Endothelial cell of hepatic sinusoid (primary cell): ENCODE results near the gene PARP1.
"Not testable (repeated sequence)": the region's sequence is repeated elsewhere in the genome, so short reads cannot be mapped to it uniquely, and the experiment has no call there.

Experiments
- in situ Hi-C: cut with HindIII; loops from 2 replicates; pipeline ENCODE4 v1.10.0; 2017; ENCODE audit warnings: low sequenced_read_pairs

Gene PARP1

DNA sequence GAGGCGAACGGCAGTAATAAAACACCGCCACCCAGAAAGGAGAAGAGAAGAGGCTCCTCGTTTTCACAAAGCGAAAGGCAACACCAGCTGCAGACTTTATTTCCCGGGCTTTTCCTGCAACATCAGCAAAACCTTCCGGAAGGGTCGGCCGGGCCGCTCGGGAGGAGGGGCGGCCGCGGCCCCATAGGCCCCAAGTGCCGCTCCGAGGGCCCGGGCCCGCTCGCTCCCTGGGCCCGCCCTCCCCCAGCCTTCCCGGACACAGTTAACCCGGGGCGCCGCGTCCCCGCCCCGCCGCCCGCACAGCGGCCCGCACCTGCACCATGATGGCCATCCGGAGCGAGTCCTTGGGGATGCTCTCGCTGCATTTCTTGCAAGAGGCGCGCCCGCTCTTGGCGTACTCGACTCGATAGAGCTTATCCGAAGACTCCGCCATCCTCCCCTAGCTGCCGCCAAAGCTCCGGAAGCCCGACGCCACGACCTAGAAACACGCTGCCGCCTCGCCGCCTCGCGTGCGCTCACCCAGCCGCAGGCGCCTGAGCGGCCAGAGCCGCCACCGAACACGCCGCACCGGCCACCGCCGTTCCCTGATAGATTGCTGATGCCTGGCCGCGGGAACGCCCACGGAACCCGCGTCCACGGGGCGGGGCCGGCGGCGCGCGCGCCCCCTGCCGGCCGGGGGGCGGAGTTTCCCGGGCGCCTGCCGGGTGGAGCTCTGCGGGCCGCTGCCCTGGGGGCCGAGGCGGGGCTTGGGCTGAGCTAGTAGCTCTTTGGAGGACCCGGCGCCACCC, at the start of gene PARP1:
Gene PARP1 (minus strand): TSS at position 597 of the 788 bp plus-strand sequence. CDS start 164 bp downstream, at position 433.
- in situ Hi-C loops, result no loop called here

- in situ Hi-C loops, result no loop called here
Measured at GRCh38 chr1:226457307-226457712, 49.4 kb upstream of the PARP1 start.

GRCh38 chr1:226455843-226456242, 48.0 kb upstream of the PARP1 start:
- in situ Hi-C loops, result no loop called here

DNA sequence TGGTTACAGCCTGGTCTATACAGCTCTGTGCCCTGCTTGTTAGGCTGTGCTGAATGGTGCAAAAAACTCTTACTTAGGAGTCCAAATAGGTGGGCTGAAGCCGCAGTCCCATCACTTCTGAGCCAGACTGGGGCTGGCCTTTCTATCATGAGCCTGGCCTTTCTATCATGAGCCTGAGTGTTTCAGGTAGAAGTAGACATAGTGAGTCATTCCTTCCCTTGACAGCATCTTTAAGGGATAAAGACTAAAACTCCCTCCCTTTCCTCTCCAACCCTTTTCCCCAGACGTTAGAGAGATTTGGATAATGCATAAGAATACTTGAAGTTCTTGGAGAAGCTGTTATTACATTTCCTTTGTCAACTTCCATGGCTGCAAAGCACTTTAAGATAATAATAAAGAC, 46.5 kb upstream of the PARP1 start:
- in situ Hi-C loops, result no loop called here

GRCh38 chr1:226453015-226453704, 45.3 kb upstream of the PARP1 start:
- in situ Hi-C loops, result no loop called here

- in situ Hi-C loops, result no loop called here
Measured at GRCh38 chr1:226450688-226451087, 42.8 kb upstream of the PARP1 start.

DNA sequence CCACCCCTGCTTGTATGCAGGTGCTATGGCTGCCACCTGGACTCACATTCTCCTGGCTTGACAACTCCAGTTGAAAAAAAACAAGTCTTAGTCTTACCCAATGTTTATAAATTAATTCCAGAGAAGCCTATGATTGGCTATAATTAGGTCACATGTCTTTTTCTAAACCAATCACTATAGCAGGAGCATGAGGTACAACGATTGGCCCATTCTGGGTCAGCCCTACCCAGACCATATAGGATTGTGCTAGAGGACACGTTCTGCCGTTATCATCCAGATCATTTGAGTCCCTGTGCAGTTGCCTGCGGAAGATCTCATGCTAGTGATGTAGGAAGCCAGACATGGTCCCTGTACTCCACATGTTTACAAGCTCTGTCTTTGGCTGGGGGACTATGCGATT, 41.9 kb upstream of the PARP1 start:
- in situ Hi-C loops, result no loop called here

DNA sequence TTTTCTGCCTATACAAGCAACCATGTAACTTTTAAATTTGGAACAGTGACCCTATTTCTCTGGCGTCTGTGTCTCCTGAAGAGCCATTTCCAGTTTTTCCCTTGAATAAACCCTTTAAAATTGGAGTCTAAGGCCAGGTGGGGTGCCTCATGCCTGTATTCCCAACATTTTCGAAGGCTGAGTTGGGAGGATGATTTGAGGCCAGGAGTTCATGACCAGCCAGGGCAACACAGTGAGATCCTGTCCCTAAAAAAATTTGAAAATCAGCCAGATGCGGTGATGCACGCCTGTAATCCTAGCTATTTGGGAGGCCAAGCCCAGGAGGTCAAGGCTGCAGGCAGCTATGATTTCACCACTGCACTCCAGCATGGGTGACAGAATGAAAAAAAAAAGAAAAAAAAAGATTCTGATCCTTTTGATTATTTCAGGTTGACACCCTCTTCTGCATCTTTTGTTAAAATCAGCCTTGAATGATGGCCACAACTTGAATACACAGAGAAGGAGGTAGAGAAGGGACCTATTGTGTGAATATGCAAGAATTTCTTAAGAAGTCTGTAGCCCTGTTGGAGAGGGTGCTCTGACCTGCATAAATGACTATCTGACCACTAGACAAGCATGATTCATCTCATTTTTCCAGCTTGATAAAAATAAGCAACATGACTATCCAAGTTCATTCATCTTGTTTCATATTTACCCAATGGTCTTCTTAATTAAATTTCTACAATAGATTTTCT, 40.2 kb upstream of the PARP1 start:
- in situ Hi-C loops, result no loop called here

- in situ Hi-C loops, result no loop called here
Measured at GRCh38 chr1:226446094-226446493, 38.2 kb upstream of the PARP1 start.

- in situ Hi-C loops, result no loop called here
Measured at GRCh38 chr1:226444901-226445300, 37.0 kb upstream of the PARP1 start.

DNA sequence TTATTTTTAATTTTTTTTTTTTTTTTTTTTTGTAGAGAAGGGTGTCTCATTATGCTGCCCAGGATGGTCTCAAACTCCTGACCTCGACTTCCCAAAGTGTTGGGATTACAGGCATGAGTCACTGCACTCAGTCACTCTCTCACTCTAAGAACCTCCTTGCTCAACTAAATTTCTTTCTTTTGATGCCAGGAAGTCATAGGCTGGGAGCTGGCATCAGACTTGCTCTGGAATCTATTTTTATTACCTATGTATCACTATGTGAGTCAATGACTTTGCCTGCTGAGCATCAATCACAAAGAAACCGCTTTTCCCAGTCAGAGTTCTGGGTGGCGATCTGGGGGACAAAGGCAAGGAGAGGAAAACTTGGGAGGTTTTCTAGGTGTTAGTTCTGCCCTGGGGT, 35.5 kb upstream of the PARP1 start:
- in situ Hi-C loops, result no loop called here

GRCh38 chr1:226443033-226443432, 35.1 kb upstream of the PARP1 start:
- in situ Hi-C loops, result no loop called here

GRCh38 chr1:226441629-226442028, 33.7 kb upstream of the PARP1 start:
- in situ Hi-C loops, result no loop called here

GRCh38 chr1:226440512-226440911, 32.6 kb upstream of the PARP1 start:
- in situ Hi-C loops, result no loop called here

- in situ Hi-C loops, result no loop called here
Measured at GRCh38 chr1:226438007-226438406, 30.1 kb upstream of the PARP1 start.

- in situ Hi-C loops, result no loop called here
Measured at GRCh38 chr1:226436855-226437491, 29.1 kb upstream of the PARP1 start.

- in situ Hi-C loops, result no loop called here
Measured at GRCh38 chr1:226436472-226436854, 28.6 kb upstream of the PARP1 start.

- in situ Hi-C loops, result no loop called here
Measured at GRCh38 chr1:226433341-226433720, 25.4 kb upstream of the PARP1 start.

DNA sequence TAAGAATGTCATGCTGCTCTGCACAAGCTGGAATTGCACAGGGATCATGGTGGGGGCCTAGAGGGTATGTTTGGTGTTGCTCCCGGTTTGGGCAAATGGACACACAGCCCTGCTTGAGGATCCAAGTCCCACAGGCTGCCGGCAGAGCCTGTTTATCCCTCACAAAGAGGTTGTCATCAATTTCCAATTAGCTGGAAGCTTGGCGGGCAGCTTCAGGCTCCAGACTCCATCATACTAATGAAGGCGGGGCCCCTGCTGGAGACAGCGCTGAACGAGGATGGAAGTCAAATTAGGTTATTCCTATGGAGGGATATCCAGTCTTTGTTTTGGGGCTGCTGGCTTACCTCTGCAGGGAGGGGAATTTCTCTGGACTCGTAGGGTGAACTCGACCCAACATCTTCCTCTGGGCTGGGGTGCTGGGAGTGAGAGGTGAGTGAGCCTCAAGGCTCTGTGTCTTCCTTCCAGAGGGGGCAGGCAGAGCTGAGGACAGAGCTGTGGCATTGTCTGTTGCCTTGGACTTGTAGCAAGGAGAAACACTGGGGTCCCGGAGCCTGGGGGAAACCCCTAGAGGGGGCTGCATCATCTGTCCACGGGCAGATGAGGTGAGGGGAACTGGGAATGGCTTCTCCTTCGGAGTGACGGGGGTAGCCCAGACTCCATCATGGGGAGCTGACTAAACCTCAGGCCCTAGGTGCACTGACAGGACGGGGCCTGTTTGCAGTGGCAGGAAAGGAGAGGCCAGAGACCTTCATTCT, 24.9 kb upstream of the PARP1 start:
- in situ Hi-C loops, result no loop called here

DNA sequence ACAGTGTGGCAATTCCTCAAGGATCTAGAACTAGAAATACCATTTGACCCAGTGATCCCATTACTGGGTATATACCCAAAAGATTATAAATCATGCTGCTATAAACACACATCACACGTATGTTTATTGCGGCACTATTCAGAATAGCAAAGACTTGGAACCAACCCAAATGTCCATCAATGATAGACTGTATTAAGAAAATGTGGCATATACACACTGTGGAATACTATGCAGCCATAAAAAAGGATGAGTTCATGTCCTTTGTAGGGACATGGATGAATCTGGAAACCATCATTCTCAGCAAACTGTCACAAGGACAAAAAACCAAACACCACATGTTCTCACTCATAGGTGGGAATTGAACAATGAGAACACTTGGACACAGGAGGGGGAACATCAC, 24.0 kb upstream of the PARP1 start:
- in situ Hi-C loops, result not testable (repeated sequence)
